ENCODE measurements around the gene JPH3.

DNA sequence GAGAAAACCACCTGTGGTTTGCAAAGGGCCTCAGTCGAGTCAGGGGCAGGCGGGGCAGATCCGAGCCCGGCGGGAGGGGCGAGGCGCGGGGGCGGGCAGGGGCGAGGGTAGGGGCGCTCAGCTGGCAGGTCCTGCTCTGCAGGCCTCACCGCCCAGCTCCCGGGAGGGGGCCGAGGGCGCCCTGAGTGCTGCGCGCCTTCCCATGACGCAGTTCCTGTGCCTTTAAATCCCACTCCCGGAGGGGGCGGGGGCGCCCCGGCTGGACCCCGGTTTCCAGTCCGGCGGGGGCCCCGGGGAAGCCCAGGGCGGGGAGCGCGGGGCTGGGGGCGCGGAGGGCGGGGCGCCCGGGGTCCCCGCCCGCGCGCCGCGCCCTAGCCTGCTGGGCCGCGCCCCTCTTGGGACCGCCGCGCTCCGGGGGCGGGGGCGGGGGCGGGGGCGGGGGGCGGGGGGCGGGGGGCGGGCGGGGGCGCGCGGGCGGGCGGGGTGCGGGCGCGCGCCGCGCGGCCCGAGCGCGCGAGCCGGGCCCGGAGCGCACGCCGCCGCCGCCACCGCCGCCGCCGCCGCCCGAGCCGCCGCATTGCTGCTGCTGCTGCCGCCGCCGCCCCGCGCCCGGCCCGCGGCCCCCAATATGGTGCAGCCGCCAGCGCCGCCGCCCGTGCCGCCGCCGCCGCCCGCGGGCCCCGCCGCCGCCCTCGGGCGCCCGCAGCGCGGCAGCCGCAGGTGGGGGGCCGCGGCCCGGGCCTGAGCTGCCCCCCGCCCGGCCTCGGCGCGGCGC lies at the start of gene JPH3:
- TF ChIP-seq, protein P1, sequence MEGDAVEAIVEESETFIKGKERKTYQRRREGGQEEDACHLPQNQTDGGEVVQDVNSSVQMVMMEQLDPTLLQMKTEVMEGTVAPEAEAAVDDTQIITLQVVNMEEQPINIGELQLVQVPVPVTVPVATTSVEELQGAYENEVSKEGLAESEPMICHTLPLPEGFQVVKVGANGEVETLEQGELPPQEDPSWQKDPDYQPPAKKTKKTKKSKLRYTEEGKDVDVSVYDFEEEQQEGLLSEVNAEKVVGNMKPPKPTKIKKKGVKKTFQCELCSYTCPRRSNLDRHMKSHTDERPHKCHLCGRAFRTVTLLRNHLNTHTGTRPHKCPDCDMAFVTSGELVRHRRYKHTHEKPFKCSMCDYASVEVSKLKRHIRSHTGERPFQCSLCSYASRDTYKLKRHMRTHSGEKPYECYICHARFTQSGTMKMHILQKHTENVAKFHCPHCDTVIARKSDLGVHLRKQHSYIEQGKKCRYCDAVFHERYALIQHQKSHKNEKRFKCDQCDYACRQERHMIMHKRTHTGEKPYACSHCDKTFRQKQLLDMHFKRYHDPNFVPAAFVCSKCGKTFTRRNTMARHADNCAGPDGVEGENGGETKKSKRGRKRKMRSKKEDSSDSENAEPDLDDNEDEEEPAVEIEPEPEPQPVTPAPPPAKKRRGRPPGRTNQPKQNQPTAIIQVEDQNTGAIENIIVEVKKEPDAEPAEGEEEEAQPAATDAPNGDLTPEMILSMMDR (conservative IDR thresholded peaks at IDR 0.05): no peak
- no peak for TF ChIP-seq ZFX (IDR thresholded peaks at IDR 0.05)

Data from C4-2B (cell line).